Measurements from ENCODE around the gene ETFDH.

DNA sequence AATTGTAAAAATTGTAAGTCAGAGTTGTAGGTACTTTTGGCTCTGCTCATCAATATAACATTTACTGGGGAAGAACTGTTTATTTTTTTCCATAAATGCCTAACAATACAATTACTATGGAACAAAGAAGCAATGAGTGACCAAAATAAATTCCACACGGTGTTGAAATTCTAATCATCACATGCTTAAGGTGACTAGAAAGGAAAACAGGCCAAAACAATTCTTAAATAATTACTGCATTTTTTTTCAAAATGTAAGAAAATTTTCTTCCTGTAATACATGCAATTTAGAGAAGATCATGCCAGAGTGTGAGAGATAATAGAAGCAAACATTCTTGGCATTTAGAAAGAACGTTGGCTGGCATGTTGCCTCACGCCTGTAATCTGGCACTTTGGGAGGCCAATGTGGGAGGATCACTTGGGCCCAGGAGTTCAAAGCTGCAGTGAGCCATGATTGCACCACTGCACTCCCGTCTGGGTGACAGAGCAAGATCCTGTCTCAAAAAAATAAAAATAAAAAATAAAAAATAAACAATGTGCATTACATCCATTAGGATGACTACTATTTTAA lies 22.9 kb upstream of the ETFDH start:
- TF ChIP-seq ZC3H10 (CRISPR knock-in tag; IDR thresholded peaks at IDR 0.05) (no peak), TOX (CRISPR knock-in tag; IDR thresholded peaks at IDR 0.05; ENCODE audit: borderline replicate concordance) (no peak)
